HCT116 (cell line): Measurements from ENCODE around the gene ZBED2. TPM values are rescaled to one million over a fixed set of nuclear protein-coding genes. Genes with fewer than 3 reads are reported as not detected.

Source experiments
- ATAC-seq: fragments of 200-7000 bp; cut with Tn5 transposase; 2 replicates; pipeline ENCODE4 v1.9.1; 2020; ENCODE audit warnings: mild to moderate bottlenecking, moderate library complexity
- BruUV-seq: library from RNA; stranded (reverse); fragments of 400-500 nt; replicated peaks from 2 replicates; lab custom pipeline; 2021; lab: Mats Ljungman, UMichigan
- CTCF ChIA-PET: fragments of 300-600 bp; sonication (Branson Sonifier 250); formaldehyde crosslinking; loops from one replicate; lab custom pipeline; 2021; ENCODE audit warnings: antibody characterized with exemption; lab: Charles Lee
- POLR2A ChIA-PET: fragments of 300-600, 350-600 bp; sonication (Branson Sonifier 250); formaldehyde crosslinking; loops from one replicate; lab custom pipeline; 2021; ENCODE audit warnings: antibody characterized with exemption; lab: Charles Lee
- RAD21 ChIA-PET, 2 experiments: fragments of 300-600 bp; sonication (Branson Sonifier 250); formaldehyde crosslinking; loops; one replicate each; lab custom pipeline; 2023; ENCODE audit warnings: low total read pairs in 2 of 2; ENCODE audit not compliant: uncharacterized antibody in 2 of 2, unreplicated experiment in 2 of 2, low non-redundant PET in 1 of 2; lab: Charles Lee
- DNase-seq: peaks from one replicate; pipeline ENCODE4 v3.0.0-alpha.2; 2010; ENCODE audit warnings: low read depth, low spot score
- H2AFZ ChIP-seq: fragments of 200-600 bp; shearing (Covaris generic), sonication (generic); 2 replicates; pipeline ENCODE4 v1.6.1; 2017; ENCODE audit warnings: low read depth, mixed run types, mixed read lengths, antibody characterized with exemption, low read length; ENCODE audit not compliant: poor library complexity, severe bottlenecking
- H3K27ac ChIP-seq: 2 replicates; pipeline ENCODE4 v1.5.1; 2012; ENCODE audit warnings: low read depth, low read length
- H3K27me3 ChIP-seq: fragments of 200-600 bp; sonication (generic); 2 replicates; pipeline ENCODE4 v1.6.1; 2016; ENCODE audit warnings: mixed run types, low read length, mixed read lengths; ENCODE audit not compliant: insufficient read depth
- H3K36me3 ChIP-seq, 2 experiments: fragments of 200-500 bp in 1 of 2; fragments of 200-600 bp in 1 of 2; sonication (Bioruptor generic) in 1 of 2; sonication (generic) in 1 of 2; 2 replicates each; pipeline versions ENCODE4 v1.5.1 to v1.6.1; 2014 to 2016; ENCODE audit warnings: low read length in 2 of 2, inconsistent platforms in 1 of 2, mixed read lengths in 1 of 2, mixed run types in 1 of 2; ENCODE audit not compliant: insufficient read depth in 2 of 2, control insufficient read depth in 1 of 2
- H3K4me1 ChIP-seq, 2 experiments: fragments of 200-600 bp in 1 of 2; sonication (generic) in 1 of 2; 2 replicates each; pipeline versions ENCODE4 v1.5.1 to v1.6.1; 2012 to 2017; ENCODE audit warnings: low read length in 2 of 2, inconsistent platforms in 1 of 2, mild to moderate bottlenecking in 1 of 2, mixed read lengths in 1 of 2, mixed run types in 1 of 2, moderate library complexity in 1 of 2; ENCODE audit not compliant: insufficient read depth in 2 of 2, control insufficient read depth in 1 of 2
- H3K4me2 ChIP-seq: fragments of 200-600 bp; sonication (generic); 2 replicates; pipeline ENCODE4 v1.6.1; 2017; ENCODE audit warnings: mixed run types, low read length, mixed read lengths
- H3K4me3 ChIP-seq, 2 experiments: fragments of 200-600 bp in 1 of 2; sonication (generic) in 1 of 2; replicated peaks in 1 of 2; 2 replicates each; pipeline ENCODE4 v1.5.1; 2011 to 2016; ENCODE audit warnings: low read length in 2 of 2, control low read depth in 1 of 2, low read depth in 1 of 2, mild to moderate bottlenecking in 1 of 2, mixed read lengths in 1 of 2, mixed run types in 1 of 2
- H3K79me2 ChIP-seq: fragments of 200-600 bp; sonication (generic); 2 replicates; pipeline ENCODE4 v1.6.1; 2017; ENCODE audit warnings: mild to moderate bottlenecking, mixed run types, low read length, moderate library complexity, mixed read lengths; ENCODE audit not compliant: insufficient read depth
- H3K9ac ChIP-seq: fragments of 200-600 bp; sonication (generic); 2 replicates; pipeline ENCODE4 v1.6.1; 2016; ENCODE audit warnings: low read length, mixed read lengths
- H3K9me2 ChIP-seq: fragments of 200-600 bp; sonication (generic), shearing (Covaris generic); 2 replicates; pipeline ENCODE4 v1.6.1; 2017; ENCODE audit warnings: mixed run types, mild to moderate bottlenecking, moderate library complexity; ENCODE audit not compliant: insufficient read depth
- H3K9me3 ChIP-seq, 2 experiments: fragments of 200-500 bp in 1 of 2; fragments of 200-600 bp in 1 of 2; sonication (Bioruptor generic) in 1 of 2; sonication (generic) in 1 of 2; 2 replicates each; pipeline ENCODE4 v1.6.1; 2014 to 2017; ENCODE audit warnings: low read length in 2 of 2, mixed read lengths in 2 of 2, inconsistent platforms in 1 of 2, low read depth in 1 of 2, mild to moderate bottlenecking in 1 of 2, mixed run types in 1 of 2, moderate library complexity in 1 of 2; ENCODE audit not compliant: control insufficient read depth in 1 of 2, insufficient read depth in 1 of 2
- H4K20me1 ChIP-seq: fragments of 200-600 bp; sonication (generic), shearing (Covaris generic); 2 replicates; pipeline ENCODE4 v1.6.1; 2017; ENCODE audit warnings: mixed run types, mild to moderate bottlenecking, moderate library complexity; ENCODE audit not compliant: insufficient read depth
- ATF3 ChIP-seq: IDR thresholded peaks from 2 replicates; pipeline ENCODE4 v1.6.1; 2012
- ELF1 ChIP-seq: IDR thresholded peaks from 2 replicates; pipeline ENCODE4 v1.6.1; 2012; ENCODE audit warnings: low read depth, borderline replicate concordance
- FOSL1 ChIP-seq: IDR thresholded peaks from 2 replicates; pipeline ENCODE4 v1.6.1; 2012; ENCODE audit warnings: low read depth
- JUND ChIP-seq: IDR thresholded peaks from 2 replicates; pipeline ENCODE4 v1.6.1; 2012
- POLR2A ChIP-seq: IDR thresholded peaks from 2 replicates; pipeline ENCODE4 v1.7.0; 2011; ENCODE audit warnings: borderline replicate concordance; ENCODE audit not compliant: insufficient read depth, insufficient read length; ENCODE audit errors: extremely low read depth
- SIN3A ChIP-seq: IDR thresholded peaks from 2 replicates; pipeline ENCODE4 v1.6.1; 2012; ENCODE audit warnings: low read depth
- SRF ChIP-seq: IDR thresholded peaks from 2 replicates; pipeline ENCODE4 v1.6.1; 2012; ENCODE audit warnings: low read depth
- TCF7L2 ChIP-seq: IDR thresholded peaks from 2 replicates; pipeline ENCODE4 v1.7.0; 2011; ENCODE audit warnings: borderline replicate concordance, inconsistent platforms; ENCODE audit not compliant: insufficient read depth, insufficient read length; ENCODE audit errors: extremely low read depth
- ZBTB33 ChIP-seq: IDR thresholded peaks from 2 replicates; pipeline ENCODE4 v1.6.1; 2011; ENCODE audit warnings: mild to moderate bottlenecking, low read length, moderate library complexity; ENCODE audit not compliant: insufficient replicate concordance; ENCODE audit errors: extremely low read depth
- ZFX ChIP-seq: fragments of 450-650 bp; IDR thresholded peaks from 2 replicates; pipeline ENCODE4 v1.6.1; 2017
- ZNF274 ChIP-seq: fragments of 200-500 bp; sonication (Bioruptor generic); IDR thresholded peaks from 2 replicates; pipeline ENCODE4 v1.6.1; 2014; ENCODE audit warnings: mild to moderate bottlenecking, low read depth, low read length, inconsistent platforms
- intact Hi-C: fragments of 100-400 bp; cut with micrococcal nuclease; formaldehyde crosslinking; loops from 2 replicates; pipeline ENCODE4 v1.10.0; 2022
- total RNA-seq: library from RNA; stranded (reverse); gene quantifications from one replicate; pipeline ENCODE4 v1.2.1, GENCODE V29; 2021; ENCODE audit not compliant: unreplicated experiment
- TF ChIP-seq, protein P1 (sequence below): IDR thresholded peaks from 2 replicates; pipeline ENCODE4 v1.6.1; 2012

Gene ZBED2
- total RNA-seq, 1 experiment from 2014 or later: 16.1 TPM

DNA sequence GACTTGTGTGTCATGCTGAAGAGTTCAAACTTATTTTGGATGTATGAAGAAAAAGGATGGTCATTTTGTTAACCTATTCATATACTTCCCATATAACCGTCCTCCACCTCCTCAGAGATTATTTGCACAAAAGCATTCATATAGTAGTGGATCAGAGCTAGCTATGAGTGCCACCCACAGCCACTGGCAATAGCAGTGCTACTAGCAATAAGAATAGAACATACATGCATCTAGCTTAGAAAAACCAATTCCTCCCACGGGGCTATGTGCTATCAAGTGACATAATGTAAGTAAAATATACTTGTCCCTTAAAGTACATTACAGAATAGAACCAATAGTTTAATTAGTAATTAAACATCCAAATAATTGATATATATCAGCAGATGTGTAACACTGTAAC lies 10.3 kb upstream of the ZBED2 start:
- ChIA-PET RAD21 (no interaction called here), POLR2A (no interaction called here), CTCF (no interaction called here)
- peak overlapping the region; percentile 12; the same call in 1 of the 2 replicates for H3K4me2 ChIP-seq
- BruUV-seq: no TSS peak
- H3K9ac ChIP-seq: no peak overlapping the region
- no peak overlapping the region for H2AFZ ChIP-seq
- H4K20me1 ChIP-seq: no peaks in the 10 kb centered on the region
- no peaks in the 10 kb centered on the region for H3K27me3 ChIP-seq
- peaks cover 6 to 56% of the 10 kb centered on the region in 2 experiments for H3K4me1 ChIP-seq
- H3K36me3 ChIP-seq: no peaks in the 10 kb centered on the region
- H3K27ac ChIP-seq: no peak overlapping the region
- no peaks in the 10 kb centered on the region for H3K79me2 ChIP-seq
- DNase-seq (no peak), ATAC-seq (no peak)
- no peak for TF ChIP-seq POLR2A
- TF ChIP-seq ZNF274: no peak
- TF ChIP-seq TCF7L2: no peak
- no peak for TF ChIP-seq JUND
- TF ChIP-seq FOSL1: no peak
- no peak for TF ChIP-seq ELF1
- H3K9me3 ChIP-seq: no peaks in the 10 kb centered on the region
- no peaks in the 10 kb centered on the region for H3K9me2 ChIP-seq
- intact Hi-C loops: no loop called here
- H3K4me3 ChIP-seq: no peak overlapping the region

- RAD21 ChIA-PET: no interaction called here
- intact Hi-C loops: no loop called here
- Histone ChIP-seq H3K9me3 (no peaks in the 10 kb centered on the region), H3K4me2 (peak overlapping the region; percentile 12; the same call in 1 of the 2 replicates), H2AFZ (no peak overlapping the region), H3K4me1 (peaks cover 4 to 52% of the 10 kb centered on the region in 2 experiments), H3K9ac (no peak overlapping the region)
- TF ChIP-seq SIN3A: no peak
- no peak for TF ChIP-seq ZBTB33
- TF ChIP-seq SRF: no peak
- TF ChIP-seq TCF7L2: no peak
- TF ChIP-seq ATF3: no peak
- TF ChIP-seq ZFX: no peak
- TF ChIP-seq, protein P1, sequence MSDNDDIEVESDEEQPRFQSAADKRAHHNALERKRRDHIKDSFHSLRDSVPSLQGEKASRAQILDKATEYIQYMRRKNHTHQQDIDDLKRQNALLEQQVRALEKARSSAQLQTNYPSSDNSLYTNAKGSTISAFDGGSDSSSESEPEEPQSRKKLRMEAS: no peak
- no peak for TF ChIP-seq JUND
- no peak for TF ChIP-seq POLR2A
- TF ChIP-seq, all 23 proteins: peak for 0
- POLR2A ChIA-PET: no interaction called here
- Histone ChIP-seq H3K27me3 (no peaks in the 10 kb centered on the region), H4K20me1 (no peaks in the 10 kb centered on the region), H3K4me3 (no peak overlapping the region), H3K36me3 (no peaks in the 10 kb centered on the region), H3K27ac (no peak overlapping the region), H3K79me2 (no peaks in the 10 kb centered on the region), H3K9me2 (no peaks in the 10 kb centered on the region)
- no TSS peak for BruUV-seq
- no peak for DNase-seq
- CTCF ChIA-PET: no interaction called here
- ATAC-seq: no peak; the same call in 1 of the 2 replicates
Measured at GRCh38 chr3:111605018-111605417, 9.9 kb upstream of the ZBED2 start.
